DMS79 treated with DMSO at 0.1 percent for 48 hours (cell line): ENCODE data around the gene NPAS1.
"Not testable (repeated sequence)": the region's sequence is repeated elsewhere in the genome, so short reads cannot be mapped to it uniquely, and the experiment has no call there.

Experiments
- DNase-seq: peaks from one replicate; lab custom pipeline; 2025; lab: John Stamatoyannopoulos, UW

The NPAS1 gene

GRCh38 chr19:46992699-46993535 lies 26.7 kb upstream of the NPAS1 start:
- DNase-seq, result no peak

DNA sequence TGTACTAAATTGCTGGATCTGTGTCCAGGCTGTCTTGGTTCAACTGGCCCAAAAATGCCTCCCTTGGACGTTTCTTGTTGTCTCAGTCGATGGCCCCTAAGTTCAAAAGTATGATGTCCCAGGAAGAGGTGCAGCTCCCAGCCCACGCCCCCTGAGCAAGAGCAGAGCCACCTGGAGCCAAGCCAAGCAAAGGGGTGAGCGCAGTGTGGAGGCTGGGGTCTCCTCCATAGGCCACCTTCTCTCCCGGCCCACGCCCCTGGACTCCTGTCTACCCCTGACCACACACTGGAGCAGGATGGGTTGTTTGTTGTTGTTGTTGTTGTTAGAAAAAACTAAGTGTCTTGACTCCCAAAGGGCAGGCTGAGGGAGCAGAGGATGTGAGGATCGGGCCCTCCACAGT lies 26.0 kb upstream of the NPAS1 start:
- no peak for DNase-seq

GRCh38 chr19:46994141-46994686 lies 25.4 kb upstream of the NPAS1 start:
- DNase-seq, result no peak

DNA sequence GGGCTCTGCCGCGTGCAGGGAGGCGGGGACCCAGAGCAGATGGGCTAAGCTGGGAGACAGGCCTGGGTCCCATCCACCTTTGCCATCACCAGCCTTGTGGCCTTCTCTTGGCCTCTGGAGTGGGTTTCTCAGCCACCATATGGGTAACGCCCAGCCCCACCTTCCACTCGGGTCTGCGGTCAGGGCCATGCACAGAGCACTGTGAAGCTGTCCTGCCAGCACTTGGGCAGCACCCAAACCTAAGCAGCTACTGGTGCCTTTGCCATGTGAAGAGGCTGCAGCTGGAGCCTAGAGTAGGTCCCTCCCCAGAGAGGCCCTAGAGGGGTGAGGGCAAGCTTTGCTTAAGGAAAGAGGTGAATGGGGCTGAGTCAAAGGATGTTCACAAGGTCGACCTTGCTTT lies 24.1 kb upstream of the NPAS1 start:
- no peak for DNase-seq

DNA sequence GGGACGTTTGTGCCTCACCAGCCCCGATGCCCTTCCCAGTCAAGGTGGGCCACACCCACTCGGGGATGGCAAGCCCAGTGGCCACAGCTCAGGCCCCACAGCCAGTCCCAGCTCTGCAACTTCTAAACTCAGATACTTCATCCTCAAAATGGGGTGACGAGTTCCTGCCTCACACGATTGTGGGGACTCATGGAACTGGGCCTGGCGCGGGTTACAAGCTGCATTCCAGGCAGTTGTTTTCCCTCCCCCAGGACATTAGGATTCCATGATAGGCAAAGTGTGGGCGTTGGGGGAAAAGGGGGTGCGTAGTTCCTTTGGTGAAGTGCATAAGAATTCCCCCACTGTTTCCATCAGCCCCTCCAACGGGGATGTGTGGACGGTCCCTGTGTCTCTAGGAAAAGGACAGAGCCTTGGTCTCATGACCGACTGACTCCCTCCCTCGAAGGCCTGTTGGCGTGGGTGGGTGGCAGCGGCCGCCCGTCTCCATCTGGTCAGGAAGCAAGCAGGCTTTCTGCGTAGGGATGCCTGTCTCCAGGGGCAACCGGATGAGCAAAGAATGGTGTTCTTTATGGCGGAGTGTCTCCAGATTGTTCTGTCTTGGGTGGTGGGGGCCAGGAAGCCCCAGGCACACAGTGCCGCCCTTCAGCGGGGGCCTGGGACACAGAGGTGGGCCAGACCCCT lies 21.1 kb upstream of the NPAS1 start:
- no peak for DNase-seq

DNA sequence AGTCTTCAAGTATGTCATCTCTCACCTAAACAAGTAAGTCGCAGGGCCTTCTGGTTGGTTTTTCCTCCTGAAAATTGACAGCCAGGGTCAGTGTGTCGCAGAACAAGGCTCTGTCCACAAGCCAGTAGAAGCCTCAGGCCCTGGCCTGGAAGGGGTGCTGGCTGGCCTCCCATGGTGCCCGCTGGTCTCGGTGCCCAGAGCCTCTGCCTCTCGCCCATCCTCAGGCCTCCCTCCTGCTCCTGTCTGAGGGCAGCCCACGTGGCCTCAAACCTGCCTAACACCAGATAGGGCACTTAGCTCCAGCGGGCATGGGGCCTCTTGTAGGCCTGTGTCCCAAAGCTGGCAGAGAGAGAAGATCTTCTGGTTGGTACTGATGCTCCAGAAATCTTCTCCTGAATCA lies 20.3 kb upstream of the NPAS1 start:
- no peak for DNase-seq

GRCh38 chr19:46999878-47000277 lies 19.8 kb upstream of the NPAS1 start:
- no peak for DNase-seq

DNA sequence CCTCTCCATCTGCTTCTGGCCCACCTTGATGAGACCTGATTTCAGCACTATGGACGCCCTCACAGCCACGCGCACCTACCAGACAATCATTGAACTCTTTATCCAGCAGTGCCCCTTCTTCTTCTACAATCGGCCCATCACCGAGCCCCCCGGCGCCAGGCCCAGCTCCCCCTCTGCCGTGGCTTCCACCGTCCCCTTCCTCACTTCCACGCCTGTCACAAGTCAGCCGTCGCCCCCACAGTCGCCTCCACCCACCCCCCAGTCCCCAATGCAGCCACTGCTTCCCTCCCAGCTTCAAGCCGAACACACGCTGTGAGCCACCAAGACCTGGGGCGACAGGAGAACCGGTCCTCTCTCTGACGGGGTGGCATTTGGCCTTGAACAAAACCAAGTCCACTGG lies 19.3 kb upstream of the NPAS1 start:
- DNase-seq, result no peak

- no peak for DNase-seq
Measured at GRCh38 chr19:47001584-47001983, 18.1 kb upstream of the NPAS1 start.

DNA sequence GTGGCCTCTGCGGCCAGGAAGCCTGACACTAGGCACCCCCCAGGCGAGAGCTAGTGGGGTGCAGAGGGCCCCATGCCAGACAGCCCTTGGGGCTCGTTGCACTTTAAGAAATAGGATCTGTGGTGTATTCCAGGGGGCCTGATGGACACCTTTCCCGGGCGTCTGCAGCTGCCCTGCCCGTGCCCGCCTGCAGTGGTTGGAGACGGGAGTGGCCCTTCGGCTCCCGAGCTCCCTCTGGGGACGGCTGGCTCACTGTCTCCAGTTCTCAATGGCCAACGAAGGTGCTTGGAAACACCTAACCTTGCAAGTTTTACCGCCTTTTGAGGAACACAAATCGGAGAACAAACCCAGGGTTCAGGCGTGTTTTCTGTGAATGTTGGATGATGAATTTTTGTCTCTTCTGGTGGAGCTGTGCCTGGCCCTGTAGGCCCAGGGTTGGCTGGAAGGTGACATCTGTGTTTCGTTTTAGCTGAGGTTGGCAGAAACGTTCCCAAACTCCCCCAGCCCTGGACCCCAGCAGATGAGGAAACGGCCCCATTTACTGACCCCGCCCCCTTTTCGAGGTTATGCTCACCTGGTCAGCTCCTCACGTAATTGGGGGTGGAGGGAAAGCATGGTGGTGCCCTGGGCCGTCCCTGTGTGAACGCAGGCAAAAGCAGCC lies 17.4 kb upstream of the NPAS1 start:
- no peak for DNase-seq

DNA sequence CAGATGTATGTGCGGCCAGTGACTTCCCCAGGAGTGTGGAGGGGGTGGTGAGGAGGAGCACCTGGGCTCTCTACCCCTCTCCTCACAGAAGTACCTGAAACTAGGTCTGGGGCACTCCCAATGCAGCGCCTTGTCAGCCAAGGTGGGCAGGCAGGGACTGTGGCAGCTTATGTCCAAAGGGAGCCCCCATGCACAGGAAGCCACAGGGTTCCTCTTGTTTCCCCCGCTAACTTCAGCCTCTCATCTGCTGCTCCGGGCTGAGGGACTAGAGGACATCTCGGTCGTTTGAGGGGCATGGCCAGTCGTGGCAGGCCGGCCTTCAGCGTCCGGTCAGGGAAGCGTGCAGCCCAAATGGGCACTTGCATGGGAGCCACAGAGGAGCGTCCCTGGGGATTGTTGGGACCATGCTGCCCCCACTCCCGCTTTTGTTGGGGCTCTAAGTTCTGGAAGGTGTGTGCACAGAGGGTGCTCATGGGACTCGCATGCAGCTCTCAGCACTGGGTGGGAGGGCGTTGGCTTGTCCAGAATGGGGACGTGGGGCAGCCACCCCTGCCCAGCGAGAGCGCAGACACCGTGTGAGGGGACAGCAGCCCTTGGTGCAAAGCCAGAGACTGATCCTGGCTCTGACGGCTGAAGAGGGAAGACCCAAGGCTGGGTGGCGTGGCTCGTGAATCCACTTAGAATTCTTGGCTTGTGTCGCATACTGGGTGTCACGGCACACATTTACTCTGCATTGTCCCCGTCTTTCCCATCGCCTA lies 16.6 kb upstream of the NPAS1 start:
- DNase-seq, result no peak

DNA sequence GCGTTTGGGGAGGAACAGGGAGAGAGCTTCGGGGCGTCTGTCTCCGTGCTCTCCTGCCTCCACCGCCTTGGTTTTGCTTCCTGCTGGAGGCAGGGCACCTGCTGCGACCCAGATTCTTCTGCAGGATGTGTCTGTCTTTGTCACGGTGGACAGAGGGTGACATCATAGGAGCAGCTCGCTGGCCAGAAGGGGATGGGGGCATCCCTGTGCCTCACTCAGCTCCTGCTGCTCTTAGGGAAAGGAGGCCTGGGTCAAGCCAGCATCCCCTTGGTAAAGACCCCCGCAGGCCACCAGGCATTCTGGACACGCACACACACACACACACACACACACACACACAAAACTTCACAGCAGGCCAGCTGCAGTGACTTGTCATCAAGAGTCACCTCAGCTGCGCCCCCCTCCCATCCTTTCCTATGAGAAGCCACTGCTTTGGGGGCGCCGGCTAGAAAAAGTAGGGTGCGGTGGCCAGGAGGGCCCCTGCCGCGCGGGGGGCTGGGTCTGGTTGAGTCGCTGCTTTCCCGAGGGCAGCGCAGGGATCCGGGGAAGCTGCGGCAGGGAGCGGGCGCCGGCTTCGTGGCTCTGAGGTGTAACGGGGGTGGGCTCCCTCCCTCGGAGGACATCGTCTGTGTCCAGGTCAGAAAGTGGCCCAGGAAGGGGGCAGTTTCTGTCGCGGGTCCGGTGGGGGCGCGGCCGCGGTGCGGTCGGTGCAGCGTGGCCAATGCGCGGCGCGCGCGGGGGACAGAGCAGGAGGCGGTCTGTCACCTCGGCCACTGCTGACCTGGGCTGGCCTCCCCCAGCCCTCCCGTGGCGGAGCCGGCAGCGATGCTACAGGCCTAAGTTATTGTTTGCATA lies 15.8 kb upstream of the NPAS1 start:
- DNase-seq, result no peak

- peak; percentile 9 for DNase-seq
Measured at GRCh38 chr19:47005164-47005641, 14.4 kb upstream of the NPAS1 start.

GRCh38 chr19:47005873-47006272 lies 13.8 kb upstream of the NPAS1 start:
- DNase-seq, result no peak

DNA sequence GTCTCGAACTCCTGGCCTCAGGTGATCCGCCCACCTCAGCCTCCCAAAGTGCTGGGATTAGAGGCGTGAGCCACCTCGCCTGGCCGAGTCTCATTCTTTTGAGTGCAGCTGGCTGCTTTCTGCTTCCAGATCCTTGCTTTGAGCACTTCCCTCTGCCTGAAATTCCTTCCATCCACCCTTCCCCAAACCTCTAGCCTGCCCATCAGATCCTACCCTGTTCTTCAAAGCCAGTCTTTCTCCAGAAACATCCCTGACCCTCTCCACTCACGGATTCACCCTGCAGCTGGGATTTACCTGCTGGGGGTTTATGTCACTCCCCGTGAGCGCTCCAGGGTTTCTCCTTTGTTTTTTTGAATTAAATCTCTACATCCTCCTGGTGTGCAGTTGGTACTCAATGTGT lies 13.1 kb upstream of the NPAS1 start:
- DNase-seq, result no peak

- DNase-seq, result not testable (repeated sequence)
Measured at GRCh38 chr19:47010549-47010948, 9.1 kb upstream of the NPAS1 start.

DNA sequence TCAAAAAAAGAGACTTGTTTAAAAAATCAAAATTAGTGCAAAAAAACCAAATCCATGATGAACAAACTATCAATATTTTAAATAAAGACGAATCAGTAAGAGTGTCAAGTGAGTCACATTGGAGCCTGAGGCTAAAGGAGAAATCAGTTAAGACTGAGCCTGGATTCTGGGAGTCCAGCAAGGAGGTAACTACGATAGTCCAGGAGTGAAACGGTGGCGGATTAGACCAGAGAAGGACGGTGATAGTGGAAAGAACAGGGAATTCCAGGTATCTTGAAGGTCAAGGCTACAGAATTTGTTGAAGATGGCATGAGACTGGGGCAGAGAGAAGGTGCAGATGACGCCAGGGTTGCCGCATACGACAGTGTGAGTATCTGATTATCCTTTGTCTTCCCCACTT lies 7.0 kb upstream of the NPAS1 start:
- DNase-seq, result no peak

- DNase-seq, result peak; percentile 70
Measured at GRCh38 chr19:47013041-47013517, 6.6 kb upstream of the NPAS1 start.

DNA sequence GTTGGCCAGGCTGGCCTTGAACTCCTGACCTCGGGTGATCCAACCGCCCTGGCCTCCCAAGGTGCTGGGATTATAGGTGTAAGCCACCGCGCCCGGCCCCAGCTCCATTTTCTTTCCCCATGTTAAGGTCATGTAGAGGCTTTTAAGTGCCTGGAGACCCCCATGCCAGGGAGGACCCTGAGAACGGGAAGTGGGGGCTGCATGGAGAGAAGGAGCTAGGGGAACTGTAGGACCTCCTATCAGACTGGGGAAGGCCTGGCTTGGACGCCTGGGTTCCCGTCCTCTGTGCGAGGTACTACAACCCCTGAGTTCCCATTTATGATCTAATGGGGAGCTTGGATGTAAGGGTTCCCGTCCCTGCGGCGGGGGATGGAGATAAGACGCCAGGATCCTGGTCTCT lies 714 bp upstream of the NPAS1 start:
- DNase-seq, result no peak

DNA sequence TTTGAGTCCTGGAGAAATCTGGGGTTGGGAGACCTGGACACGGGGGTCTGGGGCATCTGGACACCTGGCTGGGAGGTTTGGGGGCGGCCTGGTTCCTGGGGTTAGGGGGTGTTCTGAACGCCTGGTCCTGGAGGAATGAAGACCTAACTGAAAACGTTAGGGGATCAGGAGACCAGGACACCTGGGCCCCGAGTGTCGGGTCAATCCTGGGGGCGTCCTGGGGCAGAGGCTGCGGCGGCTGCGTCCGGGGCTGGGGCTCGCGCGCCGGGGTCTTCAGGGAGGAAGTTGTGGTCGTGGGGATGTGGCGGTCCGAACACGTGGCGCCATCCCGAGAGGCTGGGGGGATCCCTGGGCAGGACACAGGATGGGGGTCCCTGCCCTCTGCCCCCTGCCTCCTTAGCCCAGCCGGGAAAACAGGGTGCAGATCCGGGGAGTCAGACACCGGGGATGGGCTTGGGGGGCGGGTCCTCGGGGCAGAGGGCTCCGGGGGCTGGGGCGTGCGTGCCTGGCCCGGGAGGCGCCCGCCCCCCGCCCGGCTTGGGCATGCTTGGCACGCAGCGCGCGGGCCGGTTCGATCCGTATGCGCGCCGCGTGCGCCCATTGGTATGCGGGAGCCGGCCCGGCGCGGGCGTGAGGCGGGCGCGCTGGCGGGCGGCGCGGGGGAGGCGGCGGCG lies 632 bp downstream of the NPAS1 start:
- no peak for DNase-seq
